ENCODE measurements around the gene WNT16. TPM values are rescaled to one million over a fixed set of nuclear protein-coding genes. Genes with fewer than 3 reads are reported as not detected.

WNT16 gene
- total and polyA plus RNA-seq, 2 of the 8 experiments (the other 6 are each of a cell fraction or from before 2014, with no cell fraction given): 0.11 to 0.52 TPM

DNA sequence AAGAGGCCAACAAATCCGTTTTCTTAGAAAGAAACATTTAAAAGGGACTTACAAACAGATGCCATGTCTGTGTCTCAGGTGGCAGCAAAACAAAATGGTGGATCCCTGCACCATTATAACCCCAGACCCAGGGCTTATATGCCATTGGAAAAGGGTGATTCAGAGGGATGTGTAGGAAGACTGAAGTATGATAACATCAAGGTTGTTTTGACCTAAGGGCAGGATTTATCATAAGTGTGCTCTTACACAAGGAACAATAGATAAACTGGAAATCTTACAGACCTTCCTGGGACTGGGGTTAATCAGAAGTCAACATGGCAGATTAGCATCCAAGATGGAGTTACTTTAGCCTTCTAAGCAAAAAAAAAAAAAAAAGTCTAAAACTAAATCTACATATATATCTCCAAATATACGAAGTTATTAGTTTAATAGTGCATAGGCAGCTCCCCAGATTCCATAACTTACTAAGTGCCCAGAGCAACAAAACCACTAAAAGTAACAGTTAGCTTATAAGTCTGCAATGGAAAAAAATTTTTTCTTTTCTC is 34.3 kb upstream of the WNT16 start:
- H2AK5ac ChIP-seq (ENCODE audit: low read depth, low read length): no peak overlapping the region
- H3K36me3 ChIP-seq (ENCODE audit: control insufficient read depth in 2 of 4, insufficient read depth in 4 of 4, low read length in 3 of 4): no peaks in the 10 kb centered on the region
- ChIA-PET POLR2A (ENCODE audit: partially characterized antibody) (no interaction called here), CTCF (ENCODE audit: partially characterized antibody) (interaction anchor here (0.7 to 1.0 kb wide), 3 partner anchors 14 to 198 kb away, joined by 3 read pairs; no protein-coding TSS in a partner anchor)
- H3K14ac ChIP-seq (ENCODE audit: insufficient read length): no peak overlapping the region
- no peak overlapping the region for H4K8ac ChIP-seq (ENCODE audit: extremely low read depth, insufficient read depth, low read length)
- no peaks in the 10 kb centered on the region for H3K27me3 ChIP-seq (replicated peaks in 1 of 4; ENCODE audit: control insufficient read depth in 3 of 4, extremely low read depth in 1 of 4, insufficient read depth in 3 of 4, low read length in 3 of 4)
- no peak overlapping the region for H4K5ac ChIP-seq (ENCODE audit: insufficient read length, low read depth, low read length)
- H2BK12ac ChIP-seq (ENCODE audit: low read depth, low read length): no peak overlapping the region
- H3K9me3 ChIP-seq (ENCODE audit: insufficient read depth in 2 of 2, low read depth in 1 of 2, low read length in 1 of 2): no peaks in the 10 kb centered on the region
- no peaks in the 10 kb centered on the region for H4K20me1 ChIP-seq (replicated peaks in 1 of 2; ENCODE audit: control insufficient read depth in 1 of 2, insufficient read depth in 2 of 2, low read length in 2 of 2)
- H3K27ac ChIP-seq (ENCODE audit: low read depth, low read length): no peak overlapping the region
- 98% methylated on average over 2 of the region's 2 CpGs; no CpG with 5 or more reads in 1 of the 2 experiments for WGBS, 2 experiments (ENCODE audit: extremely low coverage in 1 of 2, insufficient coverage in 1 of 2, insufficient read length in 1 of 2, insufficient replicate concordance in 2 of 2, low coverage in 1 of 2, low lambda C conversion rate in 2 of 2, missing lambda C conversion rate in 1 of 2)
- no peaks in the 10 kb centered on the region for H3K79me2 ChIP-seq (ENCODE audit: control insufficient read depth in 1 of 2, insufficient read depth in 2 of 2, low read length in 2 of 2)
- no peak for DNase-seq (ENCODE audit: low read depth in 1 of 2, low spot score in 2 of 2)
- no peak overlapping the region for H2BK15ac ChIP-seq (ENCODE audit: low read length)
- H3K4me2 ChIP-seq (ENCODE audit: insufficient read depth in 1 of 2, low read depth in 2 of 2, low read length in 2 of 2): no peak overlapping the region
- H3K4me1 ChIP-seq (replicated peaks in 1 of 4; ENCODE audit: control insufficient read depth in 3 of 4, insufficient read depth in 4 of 4, low read length in 3 of 4): no peaks in the 10 kb centered on the region
- TF ChIP-seq ASH2L (IDR thresholded peaks at IDR 0.05; ENCODE audit: low read length) (no peak), RFX5 (IDR thresholded peaks at IDR 0.05; ENCODE audit: borderline replicate concordance, low read depth, low read length) (no peak), JUND (IDR thresholded peaks at IDR 0.05; ENCODE audit: low read length) (no peak), CREB1 (IDR thresholded peaks at IDR 0.05) (no peak), HDAC2 (IDR thresholded peaks at IDR 0.05; ENCODE audit: borderline replicate concordance in 1 of 2, low read depth in 2 of 2, low read length in 2 of 2) (no peak), SIRT6 (IDR thresholded peaks at IDR 0.05; ENCODE audit: low read length) (no peak), SIX5 (IDR thresholded peaks at IDR 0.05; ENCODE audit: low read depth, low read length) (no peak), EZH2 (IDR thresholded peaks at IDR 0.05; ENCODE audit: low read depth, low read length, severe bottlenecking) (no peak)
- no peak overlapping the region for H3K4me3 ChIP-seq (ENCODE audit: extremely low read depth in 1 of 4, insufficient read depth in 2 of 4, low read depth in 3 of 4, low read length in 4 of 4)
- H2AFZ ChIP-seq (ENCODE audit: low read length): no peak overlapping the region
- no peak overlapping the region for H2BK5ac ChIP-seq (ENCODE audit: low read depth, low read length)
- no peak overlapping the region for H3K4ac ChIP-seq (replicated peaks; ENCODE audit: insufficient read length, low read depth, low read length)
- H3K56ac ChIP-seq (replicated peaks; ENCODE audit: insufficient read length, low read depth, low read length): no peak overlapping the region
- no peak overlapping the region for H3K23ac ChIP-seq (ENCODE audit: insufficient read length)
- H3K18ac ChIP-seq (ENCODE audit: extremely low read depth, low read length): no peak overlapping the region
- H3K9ac ChIP-seq (replicated peaks in 1 of 4; ENCODE audit: extremely low read depth in 1 of 4, low read depth in 3 of 4, low read length in 3 of 4): no peak overlapping the region
- FAIRE-seq: no peak
- no peaks in the 10 kb centered on the region for H3K79me1 ChIP-seq (ENCODE audit: low read depth, low read length)
- no peak overlapping the region for H2BK120ac ChIP-seq (replicated peaks; ENCODE audit: low read depth, low read length)
- H3K23me2 ChIP-seq (ENCODE audit: low read depth, low read length): no peaks in the 10 kb centered on the region
- no peak overlapping the region for H2BK20ac ChIP-seq (ENCODE audit: low read length)
- no peak overlapping the region for H4K91ac ChIP-seq (replicated peaks; ENCODE audit: insufficient read length, low read length)

Data from H1 (cell line).